Liver (tissue), 9 donors: ENCODE results near the gene ATG4A. TPM values are rescaled to one million over a fixed set of nuclear protein-coding genes. Genes with fewer than 3 reads are reported as not detected.
A peak's percentile ranks its signal among the peaks of the same experiment; 100 is the strongest.

ENCODE experiments used
- DNase-seq: peaks from one replicate; pipeline ENCODE4 v3.0.0-alpha.2; 2017; ENCODE audit warnings: low spot score
- H3K27ac ChIP-seq, 2 donors: one replicate each; pipeline ENCODE4 v1.7.0; 2013; ENCODE audit warnings: inconsistent platforms in 2 of 2, low read length in 2 of 2, control low read depth in 1 of 2, low read depth in 1 of 2, mild to moderate bottlenecking in 1 of 2
- H3K27me3 ChIP-seq, 4 donors: one replicate each; pipeline versions ENCODE4 v1.6.1 to v1.7.0; 2013; ENCODE audit warnings: low read length in 3 of 4, inconsistent platforms in 1 of 4, mild to moderate bottlenecking in 1 of 4, moderate library complexity in 1 of 4; ENCODE audit not compliant: control insufficient read depth in 4 of 4, insufficient read depth in 4 of 4
- H3K36me3 ChIP-seq, 4 donors: one replicate each; pipeline versions ENCODE4 v1.6.1 to v1.7.0; 2013; ENCODE audit warnings: low read length in 3 of 4, mild to moderate bottlenecking in 3 of 4, low read depth in 1 of 4, moderate library complexity in 1 of 4; ENCODE audit not compliant: control insufficient read depth in 4 of 4, insufficient read depth in 3 of 4
- H3K4me1 ChIP-seq, 4 donors: one replicate each; pipeline versions ENCODE4 v1.6.1 to v1.7.0; 2013; ENCODE audit warnings: low read length in 3 of 4, mild to moderate bottlenecking in 3 of 4, moderate library complexity in 1 of 4; ENCODE audit not compliant: control insufficient read depth in 4 of 4, insufficient read depth in 4 of 4
- H3K4me3 ChIP-seq, 3 donors: one replicate each; pipeline versions ENCODE4 v1.6.1 to v1.7.0; 2013; ENCODE audit warnings: low read length in 3 of 3, control low read depth in 1 of 3, low read depth in 1 of 3, mild to moderate bottlenecking in 1 of 3
- H3K9ac ChIP-seq, 2 donors: one replicate each; pipeline ENCODE4 v1.7.0; 2013; ENCODE audit warnings: low read length in 2 of 2, mild to moderate bottlenecking in 2 of 2, moderate library complexity in 2 of 2, control low read depth in 1 of 2, low read depth in 1 of 2
- H3K9me3 ChIP-seq, 4 donors: one replicate each; pipeline versions ENCODE4 v1.6.1 to v1.7.0; 2013; ENCODE audit warnings: low read length in 3 of 4; ENCODE audit not compliant: control insufficient read depth in 4 of 4
- CTCF ChIP-seq: fragments of 150-350 bp; IDR thresholded peaks from 2 replicates; pipeline ENCODE4 v1.5.1; 2017; ENCODE audit warnings: improper control_type of control experiment, low read depth, low read length; ENCODE audit not compliant: missing input control
- EGR1 ChIP-seq, 2 donors: IDR thresholded peaks; 2 replicates each; pipeline ENCODE4 v1.6.1; 2016 to 2018; ENCODE audit warnings: antibody characterized with exemption in 2 of 2, low read depth in 2 of 2
- FOXA1 ChIP-seq: IDR thresholded peaks from 2 replicates; pipeline ENCODE4 v1.6.1; 2016; ENCODE audit warnings: antibody characterized with exemption
- GABPA ChIP-seq, 2 donors: IDR thresholded peaks in 1 of 2; conservative IDR thresholded peaks in 1 of 2; 2 replicates each; pipeline ENCODE4 v1.6.1; 2016; ENCODE audit warnings: antibody characterized with exemption in 2 of 2, mild to moderate bottlenecking in 1 of 2, moderate library complexity in 1 of 2
- HNF4A ChIP-seq, 2 donors: conservative IDR thresholded peaks; 2 replicates each; pipeline ENCODE4 v1.6.1; 2016; ENCODE audit warnings: antibody characterized with exemption in 2 of 2, mild to moderate bottlenecking in 2 of 2
- HNF4G ChIP-seq: IDR thresholded peaks from 2 replicates; pipeline ENCODE4 v1.6.1; 2016; ENCODE audit warnings: antibody characterized with exemption
- JUND ChIP-seq, 2 donors: IDR thresholded peaks; 2 replicates each; pipeline ENCODE4 v1.6.1; 2016; ENCODE audit warnings: antibody characterized with exemption in 2 of 2
- MAX ChIP-seq: IDR thresholded peaks from 2 replicates; pipeline ENCODE4 v1.6.1; 2016; ENCODE audit warnings: antibody characterized with exemption
- NR2F2 ChIP-seq: IDR thresholded peaks from 2 replicates; pipeline ENCODE4 v1.6.1; 2016; ENCODE audit warnings: antibody characterized with exemption
- REST ChIP-seq: IDR thresholded peaks from 2 replicates; pipeline ENCODE4 v1.6.1; 2016; ENCODE audit warnings: antibody characterized with exemption, mild to moderate bottlenecking
- RXRA ChIP-seq, 2 donors: IDR thresholded peaks; 2 replicates each; pipeline ENCODE4 v1.6.1; 2017 to 2018; ENCODE audit warnings: antibody characterized with exemption in 2 of 2, mild to moderate bottlenecking in 1 of 2
- SP1 ChIP-seq: IDR thresholded peaks from 2 replicates; pipeline ENCODE4 v1.6.1; 2018; ENCODE audit warnings: antibody characterized with exemption, mild to moderate bottlenecking
- YY1 ChIP-seq: IDR thresholded peaks from 2 replicates; pipeline ENCODE4 v1.6.1; 2016; ENCODE audit warnings: antibody characterized with exemption, mild to moderate bottlenecking
- ZBTB33 ChIP-seq: IDR thresholded peaks from 2 replicates; pipeline ENCODE4 v1.6.1; 2016; ENCODE audit warnings: antibody characterized with exemption
- WGBS: extraction: QIAGEN DNeasy Blood & Tissue Kit; methylation state at CpG from one replicate; pipeline ENCODE4 v1.1.7; 2013; 5-methylcytosine and 5-hydroxymethylcytosine counted together
- polyA plus RNA-seq, 2 donors: library from polyadenylated mRNA; stranded (reverse) in 1 of 2; unstranded in 1 of 2; fragments of 200-250 nt in 1 of 2; fragments of >200 nt in 1 of 2; fragmentation: Nextera tagmentation in 1 of 2; extraction: Ambion mirVana in 1 of 2; gene quantifications; one replicate each; pipeline versions ENCODE4 v1.2.1 to v1.2.3, GENCODE V29; 2013 to 2015
- total RNA-seq, 2 donors: library from RNA; depleted of rRNA; stranded (reverse); fragments of >200 nt; gene quantifications; one replicate each; pipeline ENCODE4 v1.2.3, GENCODE V29; 2014
- donor health status: healthy.
- donor health status: healthy.
- donor health status: healthy.
- donor health status: healthy.
- donor health status: healthy.

ATG4A gene
- total RNA-seq (10 to 100 TPM; 18.4 to 19.8 TPM), polyA plus RNA-seq (10 to 100 TPM; 11.7 to 14.9 TPM)

GRCh38 chrX:108091264-108091877, at the start of gene ATG4A, which contains the start of gene PSMD10:
ATG4A (plus strand) TSS chrX:108091778; CDS start chrX:108091827, 49 bp downstream.
PSMD10 (minus strand) TSS chrX:108091542; CDS start chrX:108091520, 22 bp downstream.
- Histone ChIP-seq H3K4me3 (peak within 1 kb of the TSS; percentile 65 to 93 (median 69)), H3K27me3 (no peaks in the 10 kb centered on the region), H3K4me1 (peaks cover 0 to 4% (median 2%) of the 10 kb centered on the region in 4 donors), H3K27ac (peak within 1 kb of the TSS; percentile 69 to 88), H3K9me3 (no peaks in the 10 kb centered on the region), H3K9ac (peak within 1 kb of the TSS; percentile 64 to 93), H3K36me3 (peaks cover 0 to 5% (median 2%) of the 10 kb centered on the region in 4 donors)
- WGBS = under 1% methylated on average over 47 of the region's 47 CpGs
- peak; percentile 85 for DNase-seq
- no peak for TF ChIP-seq FOXA1
- peak; percentile 37 to 85 for TF ChIP-seq GABPA (IDR thresholded peaks at IDR 0.05 in 1 of 2, conservative IDR thresholded peaks at IDR 0.05 in 1 of 2)
- TF ChIP-seq SP1 = peak; percentile 70
- TF ChIP-seq RXRA (IDR thresholded peaks at IDR 0.05) = peak; percentile 21 to 32
- TF ChIP-seq ZBTB33 = peak; percentile 96
- TF ChIP-seq REST = peak; percentile 41
- no peak for TF ChIP-seq CTCF
- no peak for TF ChIP-seq HNF4A (conservative IDR thresholded peaks at IDR 0.05)
- TF ChIP-seq JUND (IDR thresholded peaks at IDR 0.05) = peak in 1 of 2 donors; percentile 35
- peak; percentile 85 for TF ChIP-seq YY1
- peak; percentile 28 for TF ChIP-seq MAX
- no peak for TF ChIP-seq HNF4G
- peak; percentile 22 for TF ChIP-seq NR2F2
- peak in 1 of 2 donors; percentile 17 for TF ChIP-seq EGR1 (IDR thresholded peaks at IDR 0.05; ENCODE audit: low read depth in 2 of 2)
